Ammon's horn (tissue), 1 donor: ENCODE data around the gene TNNT2.
A peak's percentile ranks its signal among the peaks of the same experiment; 100 is the strongest.

Experiments used
- DNase-seq: peaks from one replicate; pipeline ENCODE4 v3.0.0-alpha.2; 2016; ENCODE audit warnings: low spot score

Gene TNNT2

GRCh38 chr1:201313086-201313485, 64.4 kb downstream of the TNNT2 start:
- no peak for DNase-seq

DNA sequence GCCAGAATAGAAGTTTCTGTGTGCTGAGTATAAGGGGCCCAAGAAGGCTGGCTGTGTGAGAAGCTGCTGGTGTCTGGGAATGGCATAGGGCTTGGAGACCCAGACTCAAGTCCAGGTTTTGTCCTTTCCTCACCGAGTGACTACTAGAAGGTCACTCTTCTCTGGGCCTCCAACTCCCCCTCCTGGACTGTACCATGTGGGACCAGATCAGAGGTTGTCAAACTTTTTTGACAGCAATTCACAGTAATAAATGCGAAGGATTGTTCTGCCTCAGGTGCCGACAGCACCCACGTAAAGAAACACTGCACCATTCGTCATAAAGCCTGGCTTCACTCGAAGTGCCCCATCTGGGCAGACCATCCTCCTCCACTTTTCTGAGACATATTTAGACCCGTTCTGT, 65.2 kb downstream of the TNNT2 start:
- DNase-seq = no peak

- no peak for DNase-seq
Observed at GRCh38 chr1:201311356-201312011, 66.0 kb downstream of the TNNT2 start.

DNA sequence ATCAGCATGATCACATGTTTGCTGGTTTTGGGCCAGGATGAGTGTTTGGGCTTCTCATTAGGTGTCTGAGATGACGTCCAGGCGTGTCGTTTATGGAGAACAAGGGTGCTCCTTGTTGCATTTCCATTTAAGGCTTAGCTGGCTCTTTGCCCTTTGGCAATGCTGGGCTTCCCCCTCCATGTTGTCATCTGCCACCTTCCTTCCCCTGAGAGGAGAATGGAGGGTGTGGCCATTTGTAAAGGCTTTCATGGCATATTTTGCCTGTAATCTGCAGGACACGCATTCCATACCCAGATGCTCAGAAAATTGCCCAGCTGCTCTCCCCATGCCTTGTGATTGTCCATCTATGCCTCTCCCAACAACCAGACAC, 66.5 kb downstream of the TNNT2 start:
- DNase-seq = no peak

DNA sequence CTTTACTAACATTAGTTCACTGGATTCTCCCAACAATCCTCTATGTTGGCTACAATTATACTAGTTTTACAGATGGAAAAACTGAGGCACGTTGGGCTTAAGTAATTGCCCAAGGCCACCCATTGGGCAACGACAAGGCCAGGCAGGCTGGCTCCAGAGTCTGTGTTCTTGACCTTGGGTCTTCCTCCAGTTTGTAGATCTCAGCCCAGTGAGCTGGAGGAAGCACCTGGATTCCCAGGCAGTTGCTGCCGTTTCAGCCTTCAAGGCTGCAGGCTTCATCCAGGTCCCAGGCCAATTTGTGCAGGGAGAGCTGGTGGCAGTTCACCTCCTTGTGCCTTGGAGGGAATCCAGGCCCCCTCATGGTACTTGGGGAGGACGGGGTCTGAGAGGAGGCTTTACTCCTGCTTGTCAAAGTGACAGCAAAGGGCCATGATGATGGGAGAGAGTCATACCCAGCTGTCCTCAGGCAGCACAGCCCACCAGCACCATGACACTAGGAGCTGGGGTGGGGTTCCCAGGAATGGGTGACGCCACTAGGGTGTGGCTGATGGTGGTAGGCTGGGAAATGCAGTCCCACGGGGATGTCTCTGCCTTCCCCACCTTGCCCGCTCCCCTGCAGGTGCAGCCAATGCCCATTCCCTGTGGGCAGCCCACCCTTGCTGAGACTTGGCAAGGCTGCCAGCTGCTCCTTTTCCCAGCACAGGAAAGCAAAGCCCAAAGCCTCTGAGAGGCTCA, 67.1 kb downstream of the TNNT2 start:
- DNase-seq = no peak

- peak; percentile 20 for DNase-seq
Observed at GRCh38 chr1:201309416-201309815, 68.1 kb downstream of the TNNT2 start.
